ENCODE results near the gene MECP2.

Gene MECP2

GRCh38 chrX:154131955-154132354 lies 34.4 kb upstream of the MECP2 start:
- H3K79me2 ChIP-seq (ENCODE audit: control insufficient read depth, insufficient read depth, low read length, unreplicated experiment) = no peaks in the 10 kb centered on the region
- H3K4me1 ChIP-seq (ENCODE audit: control insufficient read depth, insufficient read depth, low read length, unreplicated experiment) = no peaks in the 10 kb centered on the region
- no peak overlapping the region for H2AFZ ChIP-seq (ENCODE audit: low read length, unreplicated experiment)
- H3K36me3 ChIP-seq (ENCODE audit: insufficient read depth, low read length) = no peaks in the 10 kb centered on the region
- no peak overlapping the region for H3K27ac ChIP-seq (ENCODE audit: low read depth, low read length)
- no peak overlapping the region for H3K4me3 ChIP-seq (ENCODE audit: low read depth, low read length)
- H3K27me3 ChIP-seq (ENCODE audit: insufficient read depth, low read length) = no peaks in the 10 kb centered on the region

GRCh38 chrX:154126101-154126500 lies 28.6 kb upstream of the MECP2 start:
- no peak overlapping the region for H2AFZ ChIP-seq (ENCODE audit: low read length, unreplicated experiment)
- H3K4me3 ChIP-seq (ENCODE audit: low read depth, low read length) = no peak overlapping the region
- H3K27me3 ChIP-seq (ENCODE audit: insufficient read depth, low read length) = no peaks in the 10 kb centered on the region
- no peaks in the 10 kb centered on the region for H3K4me1 ChIP-seq (ENCODE audit: control insufficient read depth, insufficient read depth, low read length, unreplicated experiment)
- no peaks in the 10 kb centered on the region for H3K36me3 ChIP-seq (ENCODE audit: insufficient read depth, low read length)
- H3K27ac ChIP-seq (ENCODE audit: low read depth, low read length) = no peak overlapping the region
- no peaks in the 10 kb centered on the region for H3K79me2 ChIP-seq (ENCODE audit: control insufficient read depth, insufficient read depth, low read length, unreplicated experiment)

DNA sequence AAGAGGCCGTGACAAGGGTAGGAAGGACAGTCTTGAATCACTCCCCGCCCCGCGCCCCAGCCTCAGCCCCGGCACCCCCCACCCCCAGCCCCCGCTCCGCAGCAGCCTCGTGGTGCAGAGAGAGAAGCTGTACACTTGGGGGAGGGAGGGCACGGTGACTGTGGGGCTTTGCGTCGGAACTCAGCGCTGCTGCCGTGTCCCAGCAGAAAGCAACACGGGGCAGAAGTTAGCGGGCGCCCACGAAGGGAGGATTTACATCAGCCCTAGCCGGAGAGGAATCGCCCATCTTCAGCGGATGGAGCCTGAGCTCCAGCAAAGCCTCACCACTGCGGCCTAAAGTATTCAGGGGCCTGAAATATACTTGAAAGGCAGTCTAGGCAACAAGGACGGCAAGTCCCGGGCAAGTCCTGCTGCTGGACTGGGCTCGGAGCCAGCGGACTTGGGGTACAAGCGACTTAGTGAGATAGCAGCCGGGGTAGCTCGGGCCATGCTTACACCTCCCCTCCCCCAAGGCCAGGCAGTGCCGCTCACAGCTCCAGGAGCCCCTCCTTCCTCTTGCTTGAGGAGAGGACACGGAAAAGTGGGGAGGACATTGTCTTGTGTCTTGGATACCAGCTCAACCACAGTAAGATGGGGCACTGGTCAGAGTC lies 28.0 kb upstream of the MECP2 start:
- no peak overlapping the region for H3K4me3 ChIP-seq (ENCODE audit: low read depth, low read length)
- H3K27me3 ChIP-seq (ENCODE audit: insufficient read depth, low read length) = no peaks in the 10 kb centered on the region
- H3K36me3 ChIP-seq (ENCODE audit: insufficient read depth, low read length) = no peaks in the 10 kb centered on the region
- H3K27ac ChIP-seq (ENCODE audit: low read depth, low read length) = no peak overlapping the region
- H3K4me1 ChIP-seq (ENCODE audit: control insufficient read depth, insufficient read depth, low read length, unreplicated experiment) = no peaks in the 10 kb centered on the region
- no peaks in the 10 kb centered on the region for H3K79me2 ChIP-seq (ENCODE audit: control insufficient read depth, insufficient read depth, low read length, unreplicated experiment)
- no peak overlapping the region for H2AFZ ChIP-seq (ENCODE audit: low read length, unreplicated experiment)

- Histone ChIP-seq H3K4me1 (ENCODE audit: control insufficient read depth, insufficient read depth, low read length, unreplicated experiment) (no peaks in the 10 kb centered on the region), H3K27ac (ENCODE audit: low read depth, low read length) (no peak overlapping the region), H3K27me3 (ENCODE audit: insufficient read depth, low read length) (no peaks in the 10 kb centered on the region), H3K79me2 (ENCODE audit: control insufficient read depth, insufficient read depth, low read length, unreplicated experiment) (no peaks in the 10 kb centered on the region), H3K36me3 (ENCODE audit: insufficient read depth, low read length) (no peaks in the 10 kb centered on the region), H2AFZ (ENCODE audit: low read length, unreplicated experiment) (no peak overlapping the region), H3K4me3 (ENCODE audit: low read depth, low read length) (no peak overlapping the region)
These were observed 26.0 kb upstream of the MECP2 start for GRCh38 chrX:154123241-154124219.

DNA sequence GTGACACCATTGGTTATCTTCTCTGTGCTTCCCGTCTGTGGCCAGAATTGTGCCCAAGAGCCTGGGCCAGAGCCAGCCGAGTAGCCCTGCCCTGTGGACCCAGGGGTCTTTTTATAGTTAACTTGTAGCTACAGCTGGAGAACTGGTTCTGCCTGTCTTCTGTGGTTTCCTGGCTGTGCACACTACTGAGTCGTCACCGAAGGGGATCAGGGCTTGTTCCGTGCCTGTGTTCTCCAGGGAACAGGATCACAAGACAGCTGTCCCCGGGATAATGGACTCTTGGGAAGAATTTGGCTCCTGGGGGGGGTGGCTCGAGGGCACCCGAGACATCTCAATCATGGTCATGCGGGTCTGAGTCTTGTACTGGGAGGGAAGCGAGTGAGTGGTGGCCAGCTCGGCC lies 24.4 kb upstream of the MECP2 start:
- Histone ChIP-seq H3K27me3 (ENCODE audit: insufficient read depth, low read length) (no peaks in the 10 kb centered on the region), H3K4me1 (ENCODE audit: control insufficient read depth, insufficient read depth, low read length, unreplicated experiment) (no peaks in the 10 kb centered on the region), H3K36me3 (ENCODE audit: insufficient read depth, low read length) (no peaks in the 10 kb centered on the region), H2AFZ (ENCODE audit: low read length, unreplicated experiment) (no peak overlapping the region), H3K27ac (ENCODE audit: low read depth, low read length) (no peak overlapping the region), H3K79me2 (ENCODE audit: control insufficient read depth, insufficient read depth, low read length, unreplicated experiment) (no peaks in the 10 kb centered on the region), H3K4me3 (ENCODE audit: low read depth, low read length) (no peak overlapping the region)

- no peaks in the 10 kb centered on the region for H3K27me3 ChIP-seq (ENCODE audit: insufficient read depth, low read length)
- no peak overlapping the region for H3K4me3 ChIP-seq (ENCODE audit: low read depth, low read length)
- H3K27ac ChIP-seq (ENCODE audit: low read depth, low read length) = no peak overlapping the region
These were observed 23.7 kb upstream of the MECP2 start for GRCh38 chrX:154121207-154121606.

DNA sequence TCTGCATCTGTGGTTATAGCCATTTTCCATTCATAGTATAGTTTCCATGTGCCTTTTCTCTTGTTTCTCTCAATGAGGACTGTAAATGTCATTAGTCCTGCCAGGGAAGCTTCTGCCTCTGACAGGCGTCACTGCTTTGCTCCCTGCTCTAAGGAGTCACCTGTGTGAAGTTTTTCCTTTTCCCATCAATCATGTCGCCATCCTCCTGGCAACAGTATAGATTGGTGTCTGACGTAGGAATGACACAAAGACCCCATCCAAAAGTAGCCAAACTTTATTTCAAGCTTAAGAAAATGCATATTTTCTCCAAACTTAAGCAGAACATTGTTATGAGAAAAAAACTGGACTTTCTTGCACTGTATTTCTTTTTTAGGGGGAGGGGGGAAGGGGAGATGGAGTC lies 23.1 kb upstream of the MECP2 start:
- Histone ChIP-seq H3K4me3 (ENCODE audit: low read depth, low read length) (no peak overlapping the region), H3K4me1 (ENCODE audit: control insufficient read depth, insufficient read depth, low read length, unreplicated experiment) (no peaks in the 10 kb centered on the region), H3K79me2 (ENCODE audit: control insufficient read depth, insufficient read depth, low read length, unreplicated experiment) (no peaks in the 10 kb centered on the region), H2AFZ (ENCODE audit: low read length, unreplicated experiment) (no peak overlapping the region), H3K27me3 (ENCODE audit: insufficient read depth, low read length) (no peaks in the 10 kb centered on the region), H3K36me3 (ENCODE audit: insufficient read depth, low read length) (no peaks in the 10 kb centered on the region), H3K27ac (ENCODE audit: low read depth, low read length) (no peak overlapping the region)

More at GRCh38 chrX:154121207-154121606, 23.7 kb upstream of the MECP2 start:
- Histone ChIP-seq H2AFZ (ENCODE audit: low read length, unreplicated experiment) (no peak overlapping the region), H3K79me2 (ENCODE audit: control insufficient read depth, insufficient read depth, low read length, unreplicated experiment) (no peaks in the 10 kb centered on the region), H3K4me1 (ENCODE audit: control insufficient read depth, insufficient read depth, low read length, unreplicated experiment) (no peaks in the 10 kb centered on the region), H3K36me3 (ENCODE audit: insufficient read depth, low read length) (no peaks in the 10 kb centered on the region)

GRCh38 chrX:154117566-154117965 lies 20.0 kb upstream of the MECP2 start:
- no peak overlapping the region for H3K27ac ChIP-seq (ENCODE audit: low read depth, low read length)
- H2AFZ ChIP-seq (ENCODE audit: low read length, unreplicated experiment) = no peak overlapping the region
- no peaks in the 10 kb centered on the region for H3K27me3 ChIP-seq (ENCODE audit: insufficient read depth, low read length)
- H3K79me2 ChIP-seq (ENCODE audit: control insufficient read depth, insufficient read depth, low read length, unreplicated experiment) = no peaks in the 10 kb centered on the region
- H3K4me1 ChIP-seq (ENCODE audit: control insufficient read depth, insufficient read depth, low read length, unreplicated experiment) = no peaks in the 10 kb centered on the region
- no peaks in the 10 kb centered on the region for H3K36me3 ChIP-seq (ENCODE audit: insufficient read depth, low read length)
- no peak overlapping the region for H3K4me3 ChIP-seq (ENCODE audit: low read depth, low read length)

GRCh38 chrX:154116426-154117211 lies 19.1 kb upstream of the MECP2 start:
- H3K79me2 ChIP-seq (ENCODE audit: control insufficient read depth, insufficient read depth, low read length, unreplicated experiment) = no peaks in the 10 kb centered on the region
- no peak overlapping the region for H2AFZ ChIP-seq (ENCODE audit: low read length, unreplicated experiment)
- no peaks in the 10 kb centered on the region for H3K27me3 ChIP-seq (ENCODE audit: insufficient read depth, low read length)
- no peak overlapping the region for H3K4me3 ChIP-seq (ENCODE audit: low read depth, low read length)
- no peaks in the 10 kb centered on the region for H3K4me1 ChIP-seq (ENCODE audit: control insufficient read depth, insufficient read depth, low read length, unreplicated experiment)
- H3K27ac ChIP-seq (ENCODE audit: low read depth, low read length) = no peak overlapping the region
- H3K36me3 ChIP-seq (ENCODE audit: insufficient read depth, low read length) = no peaks in the 10 kb centered on the region

GRCh38 chrX:154115750-154116149 lies 18.2 kb upstream of the MECP2 start:
- Histone ChIP-seq H3K36me3 (ENCODE audit: insufficient read depth, low read length) (no peaks in the 10 kb centered on the region), H3K27me3 (ENCODE audit: insufficient read depth, low read length) (no peaks in the 10 kb centered on the region), H3K4me1 (ENCODE audit: control insufficient read depth, insufficient read depth, low read length, unreplicated experiment) (no peaks in the 10 kb centered on the region), H3K4me3 (ENCODE audit: low read depth, low read length) (no peak overlapping the region), H3K79me2 (ENCODE audit: control insufficient read depth, insufficient read depth, low read length, unreplicated experiment) (no peaks in the 10 kb centered on the region), H2AFZ (ENCODE audit: low read length, unreplicated experiment) (no peak overlapping the region), H3K27ac (ENCODE audit: low read depth, low read length) (no peak overlapping the region)

Data from ACC112 (cell line).